HEK293 (cell line): Measurements from ENCODE around the gene POLR3GL.

Experiments used
- ATF2 ChIP-seq: fragments of 450-650 bp; formaldehyde crosslinking; IDR thresholded peaks from 2 replicates; pipeline ENCODE4 v1.5.1; 2016; ENCODE audit warnings: missing biosample characterization, missing genetic modification characterization, low read depth
- EGR2 ChIP-seq: fragments of 450-650 bp; formaldehyde crosslinking; IDR thresholded peaks from 2 replicates; pipeline ENCODE4 v1.5.1; 2016; ENCODE audit warnings: low read depth, missing biosample characterization, missing genetic modification characterization
- GLIS1 ChIP-seq: fragments of 450-650 bp; formaldehyde crosslinking; IDR thresholded peaks from 2 replicates; pipeline ENCODE4 v1.5.1; 2016; ENCODE audit warnings: missing biosample characterization, missing genetic modification characterization
- GLIS2 ChIP-seq: fragments of 450-650 bp; formaldehyde crosslinking; IDR thresholded peaks from 2 replicates; pipeline ENCODE4 v1.5.1; 2016; ENCODE audit warnings: missing biosample characterization, missing genetic modification characterization
- HOXA7 ChIP-seq: sonication (generic); formaldehyde crosslinking; IDR thresholded peaks from 2 replicates; pipeline ENCODE4 v1.8.1; 2022; ENCODE audit warnings: missing genetic modification reagents, borderline replicate concordance
- KLF17 ChIP-seq: fragments of 450-650 bp; formaldehyde crosslinking; IDR thresholded peaks from 2 replicates; pipeline ENCODE4 v1.5.1; 2016; ENCODE audit warnings: missing biosample characterization, missing genetic modification characterization
- KLF9 ChIP-seq: fragments of 450-650 bp; formaldehyde crosslinking; IDR thresholded peaks from 2 replicates; pipeline ENCODE4 v1.5.1; 2016; ENCODE audit warnings: missing biosample characterization, missing genetic modification characterization, low read depth
- PRDM1 ChIP-seq: fragments of 450-650 bp; formaldehyde crosslinking; IDR thresholded peaks from 2 replicates; pipeline ENCODE4; 2016; ENCODE audit warnings: missing biosample characterization, missing genetic modification characterization
- PRDM4 ChIP-seq: fragments of 450-650 bp; formaldehyde crosslinking; IDR thresholded peaks from 2 replicates; pipeline ENCODE4 v1.5.1; 2017; ENCODE audit warnings: missing biosample characterization, missing genetic modification characterization
- REPIN1 ChIP-seq: fragments of 450-650 bp; formaldehyde crosslinking; IDR thresholded peaks from 2 replicates; pipeline ENCODE4 v1.5.1; 2017; ENCODE audit warnings: missing biosample characterization, missing genetic modification characterization, low read depth
- SETDB1 ChIP-seq: IDR thresholded peaks from one replicate; pipeline ENCODE4 v1.6.1; 2017; ENCODE audit warnings: mild to moderate bottlenecking, low read length, moderate library complexity, mixed read lengths; ENCODE audit not compliant: insufficient read length
- SP3 ChIP-seq: fragments of 450-650 bp; formaldehyde crosslinking; IDR thresholded peaks from 2 replicates; pipeline ENCODE4 v1.5.1; 2016; ENCODE audit warnings: missing biosample characterization, missing genetic modification characterization
- TRIM28 ChIP-seq: IDR thresholded peaks from 2 replicates; pipeline ENCODE4 v1.6.1; 2011; ENCODE audit warnings: low read length, control low read depth, borderline replicate concordance
- ZBTB44 ChIP-seq: fragments of 450-650 bp; IDR thresholded peaks from 2 replicates; pipeline ENCODE4 v1.5.1; 2018; ENCODE audit warnings: missing biosample characterization, mild to moderate bottlenecking, missing genetic modification characterization
- ZBTB7A ChIP-seq: fragments of 450-650 bp; formaldehyde crosslinking; IDR thresholded peaks from 2 replicates; pipeline ENCODE4 v1.5.1; 2016; ENCODE audit warnings: low read depth, missing biosample characterization, missing genetic modification characterization
- ZEB2 ChIP-seq: fragments of 450-650 bp; formaldehyde crosslinking; IDR thresholded peaks from 2 replicates; pipeline ENCODE4 v1.5.1; 2016; ENCODE audit warnings: missing biosample characterization, missing genetic modification characterization
- ZFHX2 ChIP-seq: fragments of 450-650 bp; formaldehyde crosslinking; conservative IDR thresholded peaks from 2 replicates; pipeline ENCODE4 v1.5.1; 2016; ENCODE audit warnings: missing biosample characterization, missing genetic modification characterization
- ZNF184 ChIP-seq: fragments of 450-650 bp; IDR thresholded peaks from 2 replicates; pipeline ENCODE4 v1.5.1; 2018; ENCODE audit warnings: missing biosample characterization, mild to moderate bottlenecking, missing genetic modification characterization
- ZNF248 ChIP-seq: fragments of 450-650 bp; formaldehyde crosslinking; IDR thresholded peaks from 2 replicates; pipeline ENCODE4 v1.5.1; 2017; ENCODE audit warnings: missing biosample characterization, missing genetic modification characterization
- ZNF266 ChIP-seq: fragments of 450-650 bp; formaldehyde crosslinking; IDR thresholded peaks from 2 replicates; pipeline ENCODE4 v1.5.1; 2016; ENCODE audit warnings: missing biosample characterization, missing genetic modification characterization, low read depth
- ZNF324 ChIP-seq: fragments of 450-650 bp; formaldehyde crosslinking; IDR thresholded peaks from 2 replicates; pipeline ENCODE4 v1.5.1; 2016; ENCODE audit warnings: missing biosample characterization, missing genetic modification characterization
- ZNF354C ChIP-seq: fragments of 450-650 bp; formaldehyde crosslinking; IDR thresholded peaks from 2 replicates; pipeline ENCODE4 v1.5.1; 2016; ENCODE audit warnings: missing biosample characterization, missing genetic modification characterization, low read depth, borderline replicate concordance
- ZNF391 ChIP-seq: fragments of 450-650 bp; formaldehyde crosslinking; IDR thresholded peaks from 2 replicates; pipeline ENCODE4 v1.5.1; 2016; ENCODE audit warnings: low read depth, missing biosample characterization, missing genetic modification characterization, borderline replicate concordance
- ZNF433 ChIP-seq: fragments of 450-650 bp; formaldehyde crosslinking; IDR thresholded peaks from 2 replicates; pipeline ENCODE4 v1.5.1; 2016; ENCODE audit warnings: missing biosample characterization, missing genetic modification characterization, low read depth
- ZNF501 ChIP-seq: fragments of 450-650 bp; formaldehyde crosslinking; IDR thresholded peaks from 2 replicates; pipeline ENCODE4 v1.5.1; 2016; ENCODE audit warnings: missing biosample characterization, missing genetic modification characterization
- ZNF561 ChIP-seq: fragments of 450-650 bp; IDR thresholded peaks from 2 replicates; pipeline ENCODE4 v1.5.1; 2018; ENCODE audit warnings: missing biosample characterization, missing genetic modification characterization, borderline replicate concordance
- ZNF623 ChIP-seq: fragments of 450-650 bp; formaldehyde crosslinking; IDR thresholded peaks from 2 replicates; pipeline ENCODE4 v1.5.1; 2016; ENCODE audit warnings: missing biosample characterization, missing genetic modification characterization
- ZNF624 ChIP-seq: fragments of 450-650 bp; formaldehyde crosslinking; IDR thresholded peaks from 2 replicates; pipeline ENCODE4 v1.5.1; 2017; ENCODE audit warnings: missing biosample characterization, missing genetic modification characterization
- ZNF658 ChIP-seq: fragments of 450-650 bp; formaldehyde crosslinking; IDR thresholded peaks from 2 replicates; pipeline ENCODE4; 2016; ENCODE audit warnings: missing biosample characterization, missing genetic modification characterization
- ZNF701 ChIP-seq: fragments of 450-650 bp; formaldehyde crosslinking; IDR thresholded peaks from 2 replicates; pipeline ENCODE4 v1.5.1; 2016; ENCODE audit warnings: missing biosample characterization, missing genetic modification characterization
- ZNF792 ChIP-seq: fragments of 450-650 bp; formaldehyde crosslinking; IDR thresholded peaks from 2 replicates; pipeline ENCODE4 v1.5.1; 2016; ENCODE audit warnings: missing biosample characterization, missing genetic modification characterization
- ZSCAN30 ChIP-seq: fragments of 450-650 bp; IDR thresholded peaks from 2 replicates; pipeline ENCODE4 v1.5.1; 2018; ENCODE audit warnings: missing biosample characterization, mild to moderate bottlenecking, missing genetic modification characterization, moderate library complexity

The POLR3GL gene

GRCh38 chr1:145927063-145927886 lies 37.2 kb upstream of the POLR3GL start, which contains the start of gene RBM8A (continued):
- peak; percentile 88; the same call in 1 of the 2 replicates for TF ChIP-seq KLF17 (tag by site-specific recombination)
- no peak for TF ChIP-seq HOXA7 (CRISPR knock-in tag)
- TF ChIP-seq ZNF391 (tag by site-specific recombination) = peak; percentile 94; the same call in 1 of the 2 replicates
- TF ChIP-seq KLF9 (tag by site-specific recombination) = peak; percentile 98
- no peak for TF ChIP-seq ZBTB7A (tag by site-specific recombination)
- TF ChIP-seq ZBTB44 (tag by site-specific recombination) = no peak
- peak; percentile 81 for TF ChIP-seq EGR2 (tag by site-specific recombination)
- TF ChIP-seq SETDB1 = no peak
- no peak for TF ChIP-seq ZNF354C (tag by site-specific recombination)
- peak; percentile 89 for TF ChIP-seq ZEB2 (tag by site-specific recombination)
- no peak for TF ChIP-seq ZNF433 (tag by site-specific recombination)
- TF ChIP-seq ZNF561 (tag by site-specific recombination) = 0 out of 2 replicates have a peak, but pooled peaks have one; percentile 53
- peak; percentile 83; the same call in 1 of the 2 replicates for TF ChIP-seq ZFHX2 (tag by site-specific recombination)
- peak; percentile 94 for TF ChIP-seq SP3 (tag by site-specific recombination)
- no peak for TF ChIP-seq ZNF184
- TF ChIP-seq ZNF324 (tag by site-specific recombination) = peak; percentile 72; the same call in 1 of the 2 replicates
- peak; percentile 82; the same call in 1 of the 2 replicates for TF ChIP-seq REPIN1 (tag by site-specific recombination)
- no peak for TF ChIP-seq ZNF624 (tag by site-specific recombination)
- TF ChIP-seq ZNF792 (tag by site-specific recombination) = no peak
- no peak for TF ChIP-seq ZNF248 (tag by site-specific recombination)
- peak; percentile 80; the same call in 1 of the 2 replicates for TF ChIP-seq TRIM28
- no peak for TF ChIP-seq ZNF658 (tag by site-specific recombination)
- TF ChIP-seq ZNF623 (tag by site-specific recombination) = peak; percentile 30
- no peak for TF ChIP-seq ZNF701 (tag by site-specific recombination)
- TF ChIP-seq ZSCAN30 (tag by site-specific recombination) = peak; percentile 28; the same call in 1 of the 2 replicates
- no peak for TF ChIP-seq ATF2 (tag by site-specific recombination)
- no peak for TF ChIP-seq PRDM1 (tag by site-specific recombination)
- TF ChIP-seq GLIS1 (tag by site-specific recombination) = peak; percentile 39; the same call in 1 of the 2 replicates
- TF ChIP-seq PRDM4 (tag by site-specific recombination) = peak; percentile 47; the same call in 1 of the 2 replicates
- no peak for TF ChIP-seq ZNF266 (tag by site-specific recombination)
- peak; percentile 96 for TF ChIP-seq ZNF501
- peak; percentile 43; the same call in 1 of the 2 replicates for TF ChIP-seq GLIS2 (tag by site-specific recombination)
